HG02884 (cell line): ENCODE measurements around the gene PDXP.
A peak's percentile ranks its signal among the peaks of the same experiment; 100 is the strongest.
"Not testable (repeated sequence)": the region's sequence is repeated elsewhere in the genome, so short reads cannot be mapped to it uniquely, and the experiment has no call there.

Source experiments
- ATAC-seq: cut with Tn5 transposase; IDR thresholded peaks from one replicate; pipeline ENCODE4 v1.9.1; 2021; ENCODE audit warnings: mild to moderate bottlenecking, moderate library complexity; ENCODE audit not compliant: unreplicated experiment

PDXP gene

GRCh38 chr22:37658133-37659065 is at the start of gene PDXP:
Gene PDXP (plus strand): TSS chr22:37658723. CDS start chr22:37658783, 60 bp downstream.
- ATAC-seq = peak; percentile 75

GRCh38 chr22:37609240-37610152 is 49.0 kb upstream of the PDXP start:
- ATAC-seq = no peak

- not testable (repeated sequence) for ATAC-seq
These were observed 48.4 kb upstream of the PDXP start for GRCh38 chr22:37610153-37610475.

- ATAC-seq = no peak
These were observed 47.9 kb upstream of the PDXP start for GRCh38 chr22:37610480-37611129.

GRCh38 chr22:37611207-37611606 is 47.3 kb upstream of the PDXP start:
- ATAC-seq = no peak

- ATAC-seq = no peak
These were observed 42.1 kb upstream of the PDXP start for GRCh38 chr22:37616201-37617083.

- ATAC-seq = no peak
These were observed 41.1 kb upstream of the PDXP start for GRCh38 chr22:37617431-37617830.

- no peak for ATAC-seq
These were observed 40.4 kb upstream of the PDXP start for GRCh38 chr22:37618072-37618656.

- ATAC-seq = no peak
These were observed 39.8 kb upstream of the PDXP start for GRCh38 chr22:37618674-37619073.

- ATAC-seq = no peak
These were observed 38.5 kb upstream of the PDXP start for GRCh38 chr22:37619991-37620390.

GRCh38 chr22:37621352-37621860 is 37.1 kb upstream of the PDXP start:
- ATAC-seq = no peak

- ATAC-seq = no peak
These were observed 35.2 kb upstream of the PDXP start for GRCh38 chr22:37623075-37624016.

- ATAC-seq = no peak
These were observed 34.5 kb upstream of the PDXP start for GRCh38 chr22:37624017-37624365.

GRCh38 chr22:37624876-37625275 is 33.6 kb upstream of the PDXP start:
- no peak for ATAC-seq

- ATAC-seq = no peak
These were observed 32.8 kb upstream of the PDXP start for GRCh38 chr22:37625737-37626136.

- ATAC-seq = no peak
These were observed 32.4 kb upstream of the PDXP start for GRCh38 chr22:37626144-37626543.

- no peak for ATAC-seq
These were observed 31.9 kb upstream of the PDXP start for GRCh38 chr22:37626556-37627075.

- no peak for ATAC-seq
These were observed 31.4 kb upstream of the PDXP start for GRCh38 chr22:37627121-37627520.
